ENCODE data around the gene MAP3K1.
A peak's percentile ranks its signal among the peaks of the same experiment; 100 is the strongest.

MAP3K1 gene

GRCh38 chr5:56786346-56786745 lies 29.0 kb upstream of the MAP3K1 start:
- in situ Hi-C loops (cut with MboI; ENCODE audit: low sequenced_read_pairs, unreplicated experiment): no loop called here
- TF ChIP-seq CTCF (IDR thresholded peaks at IDR 0.05; ENCODE audit: borderline replicate concordance, control extremely low read depth, extremely low read depth, insufficient read depth, missing control alignments): no peak
- no peak for DNase-seq (ENCODE audit: low spot score)

GRCh38 chr5:56791396-56791795 lies 24.0 kb upstream of the MAP3K1 start:
- no peak for TF ChIP-seq CTCF (IDR thresholded peaks at IDR 0.05; ENCODE audit: borderline replicate concordance, control extremely low read depth, extremely low read depth, insufficient read depth, missing control alignments)
- peak; percentile 24 for DNase-seq (ENCODE audit: low spot score)

GRCh38 chr5:56798521-56798920 lies 16.8 kb upstream of the MAP3K1 start:
- no peak for DNase-seq (ENCODE audit: low spot score)
- no peak for TF ChIP-seq CTCF (IDR thresholded peaks at IDR 0.05; ENCODE audit: borderline replicate concordance, control extremely low read depth, extremely low read depth, insufficient read depth, missing control alignments)
- in situ Hi-C loops (cut with MboI; ENCODE audit: low sequenced_read_pairs, unreplicated experiment): no loop called here

More at GRCh38 chr5:56791396-56791795, 24.0 kb upstream of the MAP3K1 start:
- in situ Hi-C loops (cut with MboI; ENCODE audit: low sequenced_read_pairs, unreplicated experiment): no loop called here

GRCh38 chr5:56800186-56800585 lies 15.2 kb upstream of the MAP3K1 start:
- no peak for DNase-seq (ENCODE audit: low spot score)

GRCh38 chr5:56801256-56801655 lies 14.1 kb upstream of the MAP3K1 start:
- in situ Hi-C loops (cut with MboI; ENCODE audit: low sequenced_read_pairs, unreplicated experiment): no loop called here
- DNase-seq (ENCODE audit: low spot score): no peak
- no peak for TF ChIP-seq CTCF (IDR thresholded peaks at IDR 0.05; ENCODE audit: borderline replicate concordance, control extremely low read depth, extremely low read depth, insufficient read depth, missing control alignments)

More at GRCh38 chr5:56800186-56800585, 15.2 kb upstream of the MAP3K1 start:
- in situ Hi-C loops (cut with MboI; ENCODE audit: low sequenced_read_pairs, unreplicated experiment): no loop called here
- TF ChIP-seq CTCF (IDR thresholded peaks at IDR 0.05; ENCODE audit: borderline replicate concordance, control extremely low read depth, extremely low read depth, insufficient read depth, missing control alignments): no peak

- no peak for DNase-seq (ENCODE audit: low spot score)
- in situ Hi-C loops (cut with MboI; ENCODE audit: low sequenced_read_pairs, unreplicated experiment): no loop called here
- TF ChIP-seq CTCF (IDR thresholded peaks at IDR 0.05; ENCODE audit: borderline replicate concordance, control extremely low read depth, extremely low read depth, insufficient read depth, missing control alignments): no peak
These were observed 13.1 kb upstream of the MAP3K1 start for GRCh38 chr5:56802205-56802604.

GRCh38 chr5:56803025-56803424 lies 12.3 kb upstream of the MAP3K1 start:
- in situ Hi-C loops (cut with MboI; ENCODE audit: low sequenced_read_pairs, unreplicated experiment): no loop called here
- DNase-seq (ENCODE audit: low spot score): no peak
- no peak for TF ChIP-seq CTCF (IDR thresholded peaks at IDR 0.05; ENCODE audit: borderline replicate concordance, control extremely low read depth, extremely low read depth, insufficient read depth, missing control alignments)

Data from GM13976 (cell line).